GM18499 (cell line): ENCODE results near the gene KCNJ14.
"Not testable (repeated sequence)": the region's sequence is repeated elsewhere in the genome, so short reads cannot be mapped to it uniquely, and the experiment has no call there.

Experiments
- ATAC-seq: cut with Tn5 transposase; IDR thresholded peaks from one replicate; pipeline ENCODE4 v1.9.1; 2021; ENCODE audit warnings: moderate number of reproducible peaks; ENCODE audit not compliant: insufficient read depth, unreplicated experiment

KCNJ14 gene

DNA sequence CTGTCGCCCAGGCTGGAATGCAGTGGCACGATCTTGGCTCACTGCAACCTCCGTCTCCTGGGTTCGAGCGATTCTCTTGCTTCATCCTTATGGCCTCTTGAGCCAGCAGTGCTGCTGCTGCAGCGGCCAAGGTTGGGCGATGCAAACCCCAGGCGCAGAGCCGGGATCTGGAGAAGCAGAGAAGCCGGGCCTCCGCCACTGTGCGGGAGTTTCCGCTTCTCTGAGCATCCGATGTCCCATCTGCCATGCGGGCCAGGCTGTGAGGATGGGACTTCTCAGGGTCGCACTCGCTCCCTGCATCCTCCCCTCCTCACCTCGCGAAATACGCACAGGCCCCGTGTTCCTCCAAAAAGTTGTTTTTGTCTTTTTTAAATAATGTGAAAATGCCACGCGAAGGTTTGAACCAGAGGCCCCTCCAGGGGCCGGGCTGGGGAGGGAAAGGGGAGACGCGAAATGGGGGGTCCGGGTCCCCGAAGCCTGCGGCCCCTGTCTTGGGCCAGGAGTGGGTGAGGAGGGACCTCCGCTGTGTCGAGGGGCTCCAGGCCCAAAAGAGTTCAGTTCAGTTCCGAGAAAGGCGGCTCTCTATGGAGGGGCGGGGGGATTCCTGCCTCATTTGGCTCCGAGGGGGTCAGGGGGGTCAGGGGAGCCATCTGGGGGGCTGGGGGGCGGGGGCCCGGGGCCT lies 29.7 kb downstream of the KCNJ14 start:
- no peak for ATAC-seq

DNA sequence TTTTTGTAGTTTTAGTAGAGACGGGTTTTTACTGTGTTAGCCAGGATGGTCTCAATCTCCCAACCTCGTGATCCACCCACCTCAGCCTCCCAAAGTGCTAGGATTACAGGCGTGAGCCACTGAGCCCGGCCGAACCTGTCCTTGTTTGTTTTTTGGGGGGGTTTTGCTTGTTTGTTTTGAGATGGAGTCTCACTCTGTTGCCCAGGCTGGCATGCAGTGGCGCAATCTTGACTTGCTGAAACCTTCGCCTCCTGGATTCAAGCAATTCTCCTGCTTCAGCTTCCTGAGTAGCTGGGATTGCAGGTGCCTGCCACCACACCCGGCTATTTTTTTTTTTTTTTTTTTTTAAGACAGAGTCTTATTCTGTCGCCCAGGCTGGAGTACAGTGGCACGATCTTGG lies 31.3 kb downstream of the KCNJ14 start:
- ATAC-seq = not testable (repeated sequence)

DNA sequence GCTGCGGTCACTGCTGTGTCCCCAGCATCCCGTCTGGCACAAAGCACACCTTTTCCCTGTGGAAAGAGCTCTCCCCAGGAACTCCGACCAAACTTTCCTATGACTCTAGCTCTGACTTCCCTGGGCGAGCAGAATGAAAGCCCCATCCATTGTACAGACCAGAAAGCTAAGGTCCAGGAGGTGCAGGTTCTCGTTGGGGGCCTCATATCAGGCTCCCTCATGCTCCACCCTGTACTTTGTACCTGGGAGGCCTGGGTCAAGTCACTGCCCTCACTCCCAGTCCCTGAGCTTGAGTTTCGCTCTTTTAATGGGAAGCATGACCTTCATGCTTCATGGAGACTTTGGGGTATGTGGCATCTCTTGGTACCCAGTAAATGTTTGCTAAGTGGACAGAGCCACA lies 32.2 kb downstream of the KCNJ14 start:
- ATAC-seq = no peak

DNA sequence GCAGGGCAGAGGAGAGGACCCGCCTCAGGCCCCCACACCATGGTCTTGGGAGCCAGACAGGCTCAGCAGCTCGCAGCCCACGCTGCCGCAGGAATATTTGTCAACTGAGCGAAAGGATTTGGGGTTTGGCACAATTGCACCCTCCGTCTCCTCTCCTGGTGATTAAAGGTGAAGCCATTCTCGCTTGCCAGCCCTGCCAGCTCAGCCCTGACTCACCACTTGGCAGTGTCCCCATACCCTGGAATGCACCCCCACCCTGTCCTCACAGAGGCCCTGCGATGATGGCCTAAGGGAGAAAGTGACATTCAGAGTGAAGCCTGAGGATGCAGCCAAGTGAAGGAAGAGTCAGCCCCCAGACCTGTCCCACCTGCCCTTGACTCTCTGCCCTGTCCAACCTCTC lies 32.6 kb downstream of the KCNJ14 start:
- no peak for ATAC-seq

DNA sequence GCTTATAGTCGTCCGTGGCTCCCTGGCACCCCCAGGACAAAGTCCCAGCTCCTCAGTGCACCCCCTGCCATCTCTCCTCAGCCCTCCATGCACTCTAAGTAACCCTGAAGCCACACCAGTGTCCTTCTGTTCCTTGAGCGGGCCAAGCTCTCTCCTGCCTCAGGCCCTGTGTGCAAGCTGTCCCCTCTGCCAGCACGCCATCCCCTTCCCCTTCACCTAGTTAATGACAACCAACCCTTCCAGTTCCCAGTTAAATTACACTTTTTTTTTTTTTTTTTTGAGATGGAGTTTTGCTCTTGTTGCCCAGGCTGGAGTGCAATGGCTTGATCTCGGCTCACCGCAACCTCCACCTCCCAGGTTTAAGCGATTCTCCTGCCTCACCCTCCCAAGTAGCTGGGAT lies 33.1 kb downstream of the KCNJ14 start:
- ATAC-seq = not testable (repeated sequence)

DNA sequence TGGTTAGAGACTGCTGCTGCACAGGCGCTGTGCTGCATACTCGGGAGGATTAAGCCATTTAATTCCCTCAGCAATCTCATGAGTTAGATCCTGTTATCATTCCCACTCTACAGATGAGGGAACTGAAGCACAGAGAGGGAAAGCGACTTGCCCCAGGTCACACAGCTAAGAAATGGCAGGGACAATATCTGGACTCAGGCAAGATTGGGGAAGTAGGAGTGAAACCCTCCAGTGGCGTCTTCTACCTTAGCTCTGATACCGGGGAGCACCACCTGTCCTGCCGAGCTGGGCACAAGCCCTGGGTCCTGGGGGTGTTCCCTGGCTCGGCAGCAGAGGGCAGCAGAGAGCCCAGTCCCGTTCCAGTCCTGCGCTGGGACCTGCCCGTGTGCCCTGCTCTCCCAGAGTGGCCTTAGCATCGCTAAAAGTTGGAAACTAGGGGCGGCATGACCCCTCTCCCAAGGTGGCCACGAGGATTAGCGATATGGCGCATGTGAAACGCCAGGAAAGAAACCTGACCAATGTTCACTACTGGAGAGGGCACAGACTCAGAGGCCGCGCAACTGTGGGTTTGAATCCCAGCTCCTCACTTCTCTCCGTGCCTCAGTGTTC lies 34.3 kb downstream of the KCNJ14 start:
- ATAC-seq = no peak

DNA sequence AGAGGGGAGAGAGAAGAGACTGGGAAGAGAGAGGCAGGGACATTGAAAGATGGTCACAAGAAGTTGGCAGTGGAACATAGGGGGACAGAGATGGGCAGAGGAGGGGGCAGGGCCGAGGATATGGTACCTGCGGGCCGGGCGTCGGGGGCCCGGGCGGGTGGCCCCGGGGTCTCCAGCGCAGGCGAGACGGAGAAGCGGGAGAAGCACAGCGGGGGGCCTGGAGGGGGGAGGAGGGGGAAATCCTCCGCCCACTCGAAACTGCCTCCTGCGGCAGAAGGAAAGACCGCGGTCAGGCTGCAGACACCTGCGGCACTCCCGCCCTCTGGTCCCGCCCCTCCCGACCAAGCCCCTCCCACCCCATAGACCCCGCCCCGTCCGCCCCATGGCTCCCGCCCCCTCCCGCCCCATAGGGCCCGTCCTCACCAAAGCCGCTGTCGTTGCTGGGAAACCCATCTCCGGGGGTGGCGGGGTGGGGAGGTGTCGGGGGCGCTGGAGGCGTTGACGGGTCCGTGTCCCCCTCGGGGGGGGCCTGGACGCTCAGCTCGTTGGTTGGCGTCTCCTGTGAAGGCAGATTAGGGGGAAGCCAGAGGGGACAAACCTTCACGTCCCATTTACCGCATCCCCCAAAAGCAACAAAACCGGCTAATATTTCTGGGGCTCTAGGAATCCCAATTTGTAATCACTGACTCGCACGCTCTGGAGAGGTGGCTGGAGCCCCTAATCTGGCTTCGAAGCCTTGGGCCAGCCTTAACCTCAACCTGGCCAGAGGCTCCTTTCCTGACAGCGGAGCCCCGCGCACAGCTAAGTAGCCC lies 35.8 kb downstream of the KCNJ14 start:
- ATAC-seq = no peak

DNA sequence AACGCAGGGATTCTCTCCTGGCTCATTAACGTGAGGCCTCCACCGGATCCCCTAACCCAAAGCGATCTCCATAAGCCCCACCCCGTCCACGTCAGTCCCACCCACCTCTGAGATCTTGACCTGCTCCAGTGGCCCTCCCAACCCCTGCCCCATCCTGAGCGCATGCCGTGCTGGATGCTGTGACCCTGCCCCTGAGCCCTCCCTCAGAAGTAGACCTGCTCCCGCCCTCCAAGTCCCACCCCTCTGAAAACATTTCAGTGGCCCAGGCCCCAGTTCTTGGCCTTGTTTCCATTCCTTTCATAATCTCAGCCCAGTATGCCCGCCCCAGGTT lies 36.4 kb downstream of the KCNJ14 start:
- no peak for ATAC-seq

DNA sequence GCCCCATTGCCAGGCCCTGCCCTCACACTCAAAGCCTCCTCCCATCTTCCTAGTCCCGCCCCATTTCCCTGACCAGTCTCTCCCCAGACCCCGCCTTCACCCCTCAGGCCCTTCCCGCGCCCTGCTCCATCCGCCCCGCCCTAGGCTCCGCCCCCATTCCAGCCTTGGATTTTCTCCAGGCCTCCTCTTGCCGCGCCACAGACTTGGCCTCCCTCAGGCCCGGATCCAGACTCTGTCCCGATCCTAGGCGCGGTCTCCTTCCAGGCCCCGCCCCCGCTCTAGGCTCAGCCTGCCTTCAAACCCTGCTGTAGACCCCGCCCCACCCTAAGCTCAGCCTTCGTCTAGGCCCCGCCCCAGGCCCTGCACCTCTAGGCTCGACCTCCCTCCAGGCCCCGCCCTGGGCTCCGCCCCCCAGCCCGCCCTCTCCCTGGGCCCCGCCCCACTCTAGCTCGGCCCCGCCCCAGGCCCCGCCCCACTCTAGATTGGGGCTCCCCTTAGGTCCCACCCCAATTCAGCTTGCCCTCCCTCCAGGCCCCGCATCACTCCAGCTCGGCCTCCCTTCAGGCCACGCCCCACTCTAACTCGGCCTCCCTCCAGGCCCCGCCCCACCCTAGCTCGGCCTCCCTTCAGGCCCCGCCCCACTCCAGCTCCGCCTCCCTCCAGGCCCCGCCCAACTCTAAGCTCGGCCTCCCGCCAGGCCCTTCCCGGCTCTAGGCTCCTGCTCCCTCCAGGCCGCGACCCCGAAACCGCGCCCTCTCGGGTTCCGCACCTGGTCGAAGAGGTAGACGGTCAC lies 37.7 kb downstream of the KCNJ14 start:
- ATAC-seq = no peak

DNA sequence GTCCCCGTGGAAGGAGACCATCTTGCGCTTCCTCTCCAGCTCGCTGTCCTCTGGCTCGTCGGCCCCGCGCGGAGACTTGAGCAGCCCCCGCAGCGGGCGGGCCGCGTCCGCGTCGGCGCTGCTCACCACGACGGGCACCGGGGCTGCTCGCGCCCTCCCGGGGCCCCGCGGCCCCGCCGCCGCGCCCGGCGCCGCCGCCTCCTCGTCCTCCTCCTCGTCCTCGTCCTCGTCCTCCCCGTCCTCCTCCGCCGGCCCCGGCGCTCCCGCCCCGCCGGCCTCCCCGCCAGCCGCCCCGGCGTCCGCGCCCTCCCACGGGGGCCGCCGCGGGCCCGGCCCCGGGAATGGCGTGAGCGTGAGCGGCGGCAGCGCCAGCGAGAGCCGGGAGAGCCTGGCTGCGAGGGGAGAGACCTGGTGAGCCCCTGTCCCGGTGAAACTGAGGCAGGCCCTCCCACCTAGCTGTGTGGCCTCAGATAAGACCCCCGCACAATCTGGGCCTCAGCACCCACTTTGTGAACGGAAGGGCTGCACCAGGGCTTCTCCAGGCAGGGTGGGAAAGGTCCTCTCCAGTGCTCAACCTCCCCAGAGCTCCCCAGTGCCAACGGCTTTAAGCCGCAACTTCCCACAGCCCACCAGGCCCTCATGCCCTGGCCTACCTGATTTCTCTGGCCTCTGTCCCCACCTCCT lies 38.5 kb downstream of the KCNJ14 start:
- ATAC-seq = no peak

DNA sequence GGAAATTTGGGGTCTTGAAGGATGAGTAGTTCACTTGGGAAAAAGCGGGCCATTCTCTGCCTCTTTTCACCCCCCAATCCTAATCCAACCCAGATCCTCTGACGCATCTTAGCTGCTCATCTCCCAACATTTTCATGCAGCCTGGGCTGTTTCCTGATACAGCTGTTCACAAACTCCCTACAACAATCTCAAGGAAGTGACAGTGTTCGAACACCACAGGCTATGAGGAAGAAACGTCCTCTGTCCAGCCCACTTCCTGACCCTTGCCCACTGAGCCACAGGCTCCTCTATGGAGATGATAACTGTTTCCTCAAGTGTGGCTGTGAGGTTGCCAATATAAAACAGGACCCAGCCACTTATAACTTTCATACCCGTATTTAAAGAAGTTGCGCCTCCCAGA lies 40.0 kb downstream of the KCNJ14 start:
- ATAC-seq = no peak

DNA sequence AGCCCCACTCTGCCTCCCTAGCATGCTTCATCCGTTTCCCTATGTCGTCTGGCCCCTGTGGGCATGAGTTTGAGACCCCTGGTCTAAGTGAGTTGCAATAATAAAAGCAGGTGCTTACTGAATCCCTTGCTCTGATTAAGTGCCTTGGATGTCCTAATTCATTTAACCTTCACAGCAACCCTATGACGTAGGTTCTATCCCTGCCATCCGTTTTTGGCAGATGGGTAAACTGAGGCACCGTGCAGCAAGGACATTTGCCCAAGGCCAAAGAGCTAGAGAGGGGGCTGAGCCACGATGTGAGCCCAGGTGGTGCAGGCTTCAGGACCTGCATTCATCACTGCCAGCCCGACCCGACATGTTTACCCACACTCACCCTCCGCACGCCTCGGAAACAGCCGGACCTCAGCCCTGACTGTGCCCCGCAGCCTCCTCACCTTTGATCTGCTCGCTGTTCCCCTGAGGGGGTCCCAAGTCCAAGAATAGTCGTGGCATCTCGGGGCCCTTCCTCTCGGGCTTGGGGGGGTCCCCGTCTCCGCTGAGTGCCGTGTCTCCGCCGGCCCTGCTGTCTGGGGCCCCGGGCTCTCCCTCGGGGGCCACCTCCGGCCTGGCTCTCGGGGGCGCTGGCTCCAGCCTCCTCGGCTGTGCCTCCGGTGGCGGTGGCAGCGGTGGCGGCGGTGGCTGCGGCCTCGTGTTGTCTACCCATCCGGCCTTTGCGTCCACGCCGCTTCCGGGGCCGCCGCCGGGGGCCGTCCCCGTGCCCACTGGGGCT lies 41.8 kb downstream of the KCNJ14 start:
- no peak for ATAC-seq

DNA sequence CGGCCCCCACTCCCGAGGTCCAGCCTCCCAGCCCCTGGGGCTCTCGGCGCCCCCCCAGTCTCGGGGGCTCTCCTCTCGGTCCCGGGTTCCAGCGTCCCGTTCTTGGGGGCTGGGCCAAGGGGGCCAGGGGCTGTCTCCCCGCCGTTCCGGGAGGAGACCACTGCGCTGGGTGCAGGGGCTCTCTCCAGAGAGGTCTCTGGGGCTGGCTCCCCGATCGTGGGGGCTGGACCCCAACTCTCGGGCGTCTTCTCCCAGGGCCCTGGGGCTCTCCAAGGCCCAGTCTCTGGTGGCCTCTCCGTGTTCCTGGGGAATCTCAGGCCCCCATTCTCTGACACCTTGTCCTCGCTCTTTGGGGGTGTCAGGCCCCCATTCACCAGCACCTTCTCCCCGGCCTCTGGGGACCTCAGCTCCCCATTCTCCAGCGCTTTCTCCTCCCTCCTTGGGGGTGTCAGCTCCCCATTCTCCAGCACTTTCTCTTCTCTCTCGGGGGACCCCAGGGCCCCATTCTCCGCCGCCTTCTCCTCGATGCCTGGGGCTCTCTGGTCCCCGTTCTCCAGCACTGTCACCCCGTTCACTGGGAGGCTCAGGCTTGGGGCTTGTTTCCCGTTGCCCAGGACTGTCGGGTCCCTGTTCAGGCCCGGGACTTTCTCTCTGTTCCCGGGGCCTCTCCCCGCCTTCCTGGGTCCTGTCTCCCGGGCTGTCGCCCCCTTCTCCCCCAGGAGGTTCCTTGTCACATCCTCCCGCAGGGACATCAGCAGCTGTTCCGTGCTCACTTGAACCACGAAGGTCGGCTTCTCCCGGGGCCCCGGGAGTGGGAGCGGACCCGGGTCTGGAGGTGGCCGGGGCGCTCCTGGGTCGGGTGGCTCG lies 42.6 kb downstream of the KCNJ14 start:
- ATAC-seq = no peak

DNA sequence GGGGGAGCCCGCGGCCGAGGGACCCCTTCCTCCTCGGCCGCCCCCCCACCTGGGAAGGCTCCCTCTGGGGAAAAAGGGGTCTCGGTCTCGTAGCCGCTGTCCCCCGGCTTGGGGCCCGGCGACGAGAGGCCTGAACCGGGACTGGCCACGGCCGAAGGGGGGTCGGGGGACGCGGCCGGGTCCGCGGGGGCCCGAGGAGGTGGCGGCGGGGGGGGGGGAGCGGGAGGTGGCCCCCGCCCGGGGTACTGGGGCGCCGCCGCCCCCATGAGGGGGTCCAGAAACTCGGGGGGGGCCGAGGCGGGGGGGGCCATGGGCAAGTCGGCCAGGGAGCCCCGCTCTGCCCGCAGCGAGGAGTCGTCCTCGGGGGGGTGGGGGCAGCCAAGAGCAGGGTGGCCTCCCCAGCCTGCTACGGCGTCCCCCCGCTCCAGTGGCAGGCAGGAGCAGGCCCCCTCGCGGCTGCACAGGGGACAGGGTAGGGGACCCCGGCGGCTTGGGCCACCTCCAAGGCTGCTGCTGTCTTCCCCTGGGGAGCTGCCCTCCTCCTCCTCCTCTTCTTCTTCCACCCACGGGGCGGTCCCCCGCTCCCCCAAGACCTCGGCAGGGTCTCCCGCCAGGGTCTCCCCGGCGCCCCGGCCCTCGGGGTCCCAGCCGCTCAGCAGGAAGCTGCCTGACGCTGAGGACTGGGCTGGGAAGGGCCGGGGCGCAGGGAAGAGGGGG lies 43.4 kb downstream of the KCNJ14 start:
- ATAC-seq = no peak

DNA sequence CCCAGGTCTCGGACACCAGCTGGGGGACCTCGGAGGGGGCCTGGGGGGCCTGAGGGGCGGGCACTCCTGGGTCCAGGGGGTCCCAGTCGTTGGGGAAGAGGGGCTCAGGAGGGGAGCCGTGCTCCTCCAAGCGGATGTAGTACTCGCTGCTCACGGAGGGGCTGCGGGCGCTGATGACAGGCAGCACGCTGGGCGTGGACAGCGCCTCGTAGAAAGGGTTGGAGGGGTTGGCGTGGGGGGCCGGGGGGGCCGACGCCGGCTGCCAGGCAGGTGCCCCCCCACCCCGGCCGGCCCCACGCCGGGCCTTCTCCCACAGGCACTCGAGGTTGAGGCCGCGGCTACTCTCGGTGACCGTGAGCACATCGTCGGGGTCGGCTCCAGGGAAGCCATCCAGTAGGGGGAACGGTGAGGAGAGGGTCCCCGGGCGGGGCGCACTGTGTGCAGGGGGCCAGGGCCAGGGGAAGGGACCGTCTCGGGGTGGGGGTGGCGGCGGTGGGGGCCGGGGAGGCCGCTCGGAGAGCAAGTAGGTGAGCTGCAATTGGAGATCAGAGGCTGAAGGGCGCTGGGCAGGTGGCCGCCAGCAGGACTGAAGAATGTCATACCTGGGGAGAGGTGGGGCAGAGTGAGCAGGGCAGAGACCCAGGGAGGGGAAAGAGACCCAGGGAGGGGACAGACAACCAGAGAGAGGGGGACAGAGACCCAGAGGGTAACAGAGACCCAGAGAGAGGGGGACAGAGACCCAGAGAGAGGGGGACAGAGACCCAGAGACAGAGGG lies 44.1 kb downstream of the KCNJ14 start:
- no peak for ATAC-seq

DNA sequence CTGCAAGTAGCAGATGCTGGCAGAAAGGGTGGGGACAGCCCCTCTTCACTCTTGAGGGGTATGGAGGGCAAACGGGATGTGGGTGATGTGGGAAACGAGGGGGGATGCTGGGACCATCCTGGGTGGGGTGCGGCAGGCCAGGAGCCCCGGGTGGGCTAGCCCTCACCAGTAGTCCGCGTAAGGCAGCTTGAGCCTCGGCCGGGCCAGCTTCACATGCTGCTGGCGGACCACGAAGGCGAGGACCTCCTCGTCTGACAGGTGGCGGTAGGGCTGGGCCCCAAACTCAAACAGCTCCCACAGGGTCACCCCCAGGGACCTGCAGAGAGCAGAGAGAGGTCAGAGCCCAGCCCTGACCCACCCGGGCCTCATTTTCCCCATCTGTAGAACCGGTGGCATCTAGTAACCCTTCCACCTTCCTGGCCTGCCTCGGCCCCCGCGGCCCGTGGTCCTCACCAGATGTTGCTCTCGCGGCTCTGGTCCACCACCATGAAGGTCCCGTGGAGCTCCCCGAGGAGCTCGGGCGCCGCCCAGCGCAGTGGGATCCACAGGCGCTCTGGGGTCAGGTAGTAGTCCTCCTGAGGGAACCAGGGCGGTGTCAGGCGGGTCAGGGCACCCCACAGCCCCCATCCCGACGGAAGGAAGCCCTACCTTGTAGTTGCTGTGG lies 45.6 kb downstream of the KCNJ14 start:
- ATAC-seq = no peak
